8988T (cell line): ENCODE data around the gene ENTREP1.
"Not testable (repeated sequence)": the region's sequence is repeated elsewhere in the genome, so short reads cannot be mapped to it uniquely, and the experiment has no call there.

Source experiments
- DNase-seq: peaks from one replicate; pipeline ENCODE4 v3.0.0; 2011

Gene ENTREP1

GRCh38 chr9:69377291-69377690 lies 52.3 kb downstream of the ENTREP1 start:
- DNase-seq = no peak

GRCh38 chr9:69377981-69378380 lies 53.0 kb downstream of the ENTREP1 start:
- no peak for DNase-seq

- DNase-seq = no peak
Measured at GRCh38 chr9:69379270-69379982, 54.4 kb downstream of the ENTREP1 start.

GRCh38 chr9:69380301-69380700 lies 55.3 kb downstream of the ENTREP1 start:
- DNase-seq = no peak

- no peak for DNase-seq
Measured at GRCh38 chr9:69380811-69381210, 55.8 kb downstream of the ENTREP1 start.

GRCh38 chr9:69382135-69382534 lies 57.1 kb downstream of the ENTREP1 start:
- no peak for DNase-seq

GRCh38 chr9:69385581-69386033 lies 60.6 kb downstream of the ENTREP1 start:
- DNase-seq = no peak

- DNase-seq = no peak
Measured at GRCh38 chr9:69386651-69387050, 61.6 kb downstream of the ENTREP1 start.

GRCh38 chr9:69388596-69388995 lies 63.6 kb downstream of the ENTREP1 start:
- DNase-seq = no peak

- DNase-seq = no peak
Measured at GRCh38 chr9:69389437-69389995, 64.5 kb downstream of the ENTREP1 start.

GRCh38 chr9:69391487-69391886 lies 66.5 kb downstream of the ENTREP1 start:
- DNase-seq = no peak

- no peak for DNase-seq
Measured at GRCh38 chr9:69391946-69392345, 66.9 kb downstream of the ENTREP1 start.

- DNase-seq = no peak
Measured at GRCh38 chr9:69392826-69393225, 67.8 kb downstream of the ENTREP1 start.

- no peak for DNase-seq
Measured at GRCh38 chr9:69393425-69393824, 68.4 kb downstream of the ENTREP1 start.

GRCh38 chr9:69395718-69396117 lies 70.7 kb downstream of the ENTREP1 start:
- DNase-seq = no peak

- DNase-seq = no peak
Measured at GRCh38 chr9:69396759-69397158, 71.7 kb downstream of the ENTREP1 start.

- no peak for DNase-seq
Measured at GRCh38 chr9:69397384-69398214, 72.6 kb downstream of the ENTREP1 start.

- DNase-seq = no peak
Measured at GRCh38 chr9:69400470-69400869, 75.5 kb downstream of the ENTREP1 start.

GRCh38 chr9:69409936-69410335 lies 84.9 kb downstream of the ENTREP1 start:
- not testable (repeated sequence) for DNase-seq

GRCh38 chr9:69411246-69411645 lies 86.2 kb downstream of the ENTREP1 start:
- no peak for DNase-seq

GRCh38 chr9:69411931-69412740 lies 87.1 kb downstream of the ENTREP1 start:
- DNase-seq = no peak

GRCh38 chr9:69412741-69413150 lies 87.7 kb downstream of the ENTREP1 start:
- peak; percentile 38 for DNase-seq
